HepG2 (cell line): ENCODE measurements around the gene RFFL. TPM values are rescaled to one million over a fixed set of nuclear protein-coding genes. Genes with fewer than 3 reads are reported as not detected.
A peak's percentile ranks its signal among the peaks of the same experiment; 100 is the strongest.

Experiments
- AFF4 ChIP-seq: sonication (generic); formaldehyde crosslinking; IDR thresholded peaks from 2 replicates; pipeline ENCODE4 v1.4.0; 2020; ENCODE audit warnings: missing genetic modification reagents
- CEBPG ChIP-seq: IDR thresholded peaks from 2 replicates; pipeline ENCODE4 v1.6.1; 2016
- ELF1 ChIP-seq: sonication (generic); formaldehyde crosslinking; IDR thresholded peaks from 2 replicates; pipeline ENCODE4 v1.4.0; 2020; ENCODE audit warnings: missing genetic modification reagents
- EZH2 ChIP-seq: conservative IDR thresholded peaks from 2 replicates; pipeline ENCODE4 v1.6.1; 2012; ENCODE audit warnings: mild to moderate bottlenecking, low read depth, low read length, moderate library complexity
- FOXJ3 ChIP-seq: sonication (generic); formaldehyde crosslinking; IDR thresholded peaks from 2 replicates; pipeline ENCODE4 v1.4.0; 2020; ENCODE audit warnings: missing genetic modification reagents, mild to moderate bottlenecking, borderline replicate concordance
- HNF1B ChIP-seq: sonication (generic); formaldehyde crosslinking; IDR thresholded peaks from 2 replicates; pipeline ENCODE4 v1.5.1; 2020; ENCODE audit warnings: mild to moderate bottlenecking, moderate library complexity, missing genetic modification reagents
- IKZF5 ChIP-seq: IDR thresholded peaks from 2 replicates; pipeline ENCODE4 v1.6.1; 2018; ENCODE audit warnings: missing genetic modification reagents, mild to moderate bottlenecking, missing compliant biosample characterization
- MXI1 ChIP-seq: IDR thresholded peaks from 3 replicates; pipeline ENCODE4 v1.6.1; 2012; ENCODE audit warnings: low read depth, low read length, inconsistent platforms, borderline replicate concordance
- NR1H2 ChIP-seq: sonication (generic); formaldehyde crosslinking; IDR thresholded peaks from 2 replicates; pipeline ENCODE4 v1.8.1; 2022; ENCODE audit warnings: low read depth, missing genetic modification reagents, borderline replicate concordance
- RARA ChIP-seq: IDR thresholded peaks from 2 replicates; pipeline ENCODE4 v1.6.1; 2016; ENCODE audit warnings: missing genetic modification reagents, missing compliant biosample characterization
- RBM39 ChIP-seq: fragments of 200-400 bp; formaldehyde crosslinking; IDR thresholded peaks from one replicate; pipeline ENCODE4 v1.6.1; 2018; ENCODE audit warnings: antibody characterized with exemption, mild to moderate bottlenecking, low read depth, low read length; ENCODE audit not compliant: poor library complexity, severe bottlenecking
- SOX5 ChIP-seq: IDR thresholded peaks from 2 replicates; pipeline ENCODE4 v1.6.1; 2016; ENCODE audit warnings: borderline replicate concordance
- SOX6 ChIP-seq, 2 experiments: fragments of 450-650 bp in 1 of 2; sonication (generic) in 1 of 2; formaldehyde crosslinking in 1 of 2; IDR thresholded peaks; 2 replicates each; pipeline versions ENCODE4 v1.4.0 to v1.6.1; 2017 to 2020; ENCODE audit warnings: antibody characterized with exemption in 1 of 2, mild to moderate bottlenecking in 1 of 2, missing genetic modification reagents in 1 of 2
- ZBTB46 ChIP-seq: sonication (generic); formaldehyde crosslinking; IDR thresholded peaks from 2 replicates; pipeline ENCODE4 v1.4.0; 2020; ENCODE audit warnings: mild to moderate bottlenecking, missing genetic modification reagents, borderline replicate concordance
- ZNF17 ChIP-seq: sonication (generic); formaldehyde crosslinking; IDR thresholded peaks from 2 replicates; pipeline ENCODE4 v1.5.0; 2020; ENCODE audit warnings: mild to moderate bottlenecking, missing genetic modification reagents
- ZNF709 ChIP-seq: sonication (generic); formaldehyde crosslinking; IDR thresholded peaks from 2 replicates; pipeline ENCODE4 v1.5.0; 2020; ENCODE audit warnings: mild to moderate bottlenecking, missing genetic modification reagents
- ZNF770 ChIP-seq: sonication (generic); formaldehyde crosslinking; IDR thresholded peaks from 2 replicates; pipeline ENCODE4 v1.5.0; 2020; ENCODE audit warnings: mild to moderate bottlenecking, missing genetic modification reagents
- ZNF83 ChIP-seq: sonication (generic); formaldehyde crosslinking; IDR thresholded peaks from 2 replicates; pipeline ENCODE4 v1.4.0; 2020; ENCODE audit warnings: missing genetic modification reagents, mild to moderate bottlenecking, borderline replicate concordance
- polyA plus RNA-seq, 8 experiments: library from polyadenylated mRNA; depleted of rRNA in 3 of 8; stranded (reverse) in 7 of 8; unstranded in 1 of 8; fragments of >200 nt; fragmentation: Illumina TruSeq in 4 of 8; extraction: Trizol in 4 of 8; gene quantifications; 2 replicates each; pipeline versions ENCODE4 v1.2.1 to v1.2.3, GENCODE V29; 2011 to 2016; ENCODE audit warnings: low read depth in 4 of 8, missing spikeins in 1 of 8, mixed read lengths in 1 of 8; ENCODE audit not compliant: insufficient read depth in 1 of 8
- total RNA-seq, 5 experiments: library from RNA; depleted of rRNA; stranded (reverse); fragments of >200 nt; fragmentation: Illumina TruSeq; extraction: Trizol; gene quantifications; 2 replicates each; pipeline ENCODE4 v1.2.3, GENCODE V29; 2016; ENCODE audit warnings: low read depth in 1 of 5

RFFL gene
- total and polyA plus RNA-seq, 2 of the 13 experiments (the other 11 are each of a cell fraction or from before 2014, with no cell fraction given) = 24.3 to 48.6 TPM

- 0 out of 2 replicates have a peak, but pooled peaks have one; percentile 9 for TF ChIP-seq IKZF5
- TF ChIP-seq ELF1 (CRISPR knock-in tag) = no peak
- TF ChIP-seq SOX6 (IDR thresholded peaks at IDR 0.05) = no peak
- TF ChIP-seq SOX6 (CRISPR knock-in tag; IDR thresholded peaks at IDR 0.05) = peak; percentile 11; the same call in 1 of the 2 replicates
- no peak for TF ChIP-seq AFF4 (CRISPR knock-in tag)
- TF ChIP-seq EZH2 = no peak
- TF ChIP-seq MXI1 = no peak
- no peak for TF ChIP-seq NR1H2 (CRISPR knock-in tag)
- peak; percentile 37; the same call in 1 of the 2 replicates for TF ChIP-seq ZNF770 (CRISPR knock-in tag)
- no peak for TF ChIP-seq ZNF83 (CRISPR knock-in tag)
- no peak for TF ChIP-seq RBM39
- no peak for TF ChIP-seq ZNF709 (CRISPR knock-in tag)
- peak; percentile 42; the same call in 1 of the 2 replicates for TF ChIP-seq FOXJ3 (CRISPR knock-in tag)
- peak; percentile 39; the same call in 1 of the 2 replicates for TF ChIP-seq RARA
- peak; percentile 64; the same call in 1 of the 2 replicates for TF ChIP-seq CEBPG (CRISPR knock-in tag)
- TF ChIP-seq SOX5 = peak; percentile 23; the same call in 1 of the 2 replicates
- no peak for TF ChIP-seq ZBTB46 (CRISPR knock-in tag)
- no peak for TF ChIP-seq HNF1B (CRISPR knock-in tag)
- no peak for TF ChIP-seq ZNF17 (CRISPR knock-in tag)
These were observed 11.8 kb downstream of the RFFL start (continued) for GRCh38 chr17:35051579-35052240.
